ENCODE measurements around the gene TIMM44.

TIMM44 gene

GRCh38 chr19:7909471-7910067, 33.9 kb downstream of the TIMM44 start:
- Histone ChIP-seq H3K79me1 (ENCODE audit: low read depth, low read length) (peaks cover 22% of the 10 kb centered on the region), H3K27ac (replicated peaks; ENCODE audit: low read length) (no peak overlapping the region), H3K4me2 (ENCODE audit: insufficient read depth, low read length, poor library complexity, severe bottlenecking) (no peak overlapping the region), H3K23ac (ENCODE audit: low read depth, low read length, poor library complexity) (peak overlapping the region; percentile 65), H4K8ac (ENCODE audit: low read depth, low read length) (no peak overlapping the region), H2BK12ac (ENCODE audit: low read length) (no peak overlapping the region), H3K9ac (ENCODE audit: low read depth, low read length, poor library complexity) (no peak overlapping the region), H3K4me3 (ENCODE audit: low read length in 2 of 2) (no peak overlapping the region), H3K9me3 (replicated peaks in 1 of 2; ENCODE audit: control insufficient read depth in 2 of 2, insufficient read depth in 1 of 2, low read depth in 1 of 2, low read length in 2 of 2) (no peaks in the 10 kb centered on the region), H3K36me3 (replicated peaks in 1 of 2; ENCODE audit: control insufficient read depth in 2 of 2, insufficient read depth in 2 of 2, low read length in 2 of 2) (peaks cover 27 to 52% of the 10 kb centered on the region in 2 donors), H2AFZ (ENCODE audit: low read length) (no peak overlapping the region), H3K4me1 (ENCODE audit: control insufficient read depth in 2 of 2, insufficient read depth in 1 of 2, low read depth in 1 of 2, low read length in 2 of 2) (peaks cover 4 to 8% of the 10 kb centered on the region in 2 donors), H3K18ac (ENCODE audit: low read length) (no peak overlapping the region), H4K91ac (ENCODE audit: low read depth, low read length, poor library complexity) (no peak overlapping the region), H2BK120ac (ENCODE audit: low read depth, low read length) (no peak overlapping the region), H2AK5ac (ENCODE audit: low read depth, low read length) (no peak overlapping the region), H3K14ac (ENCODE audit: low read length) (no peak overlapping the region), H3K4ac (ENCODE audit: low read length) (no peak overlapping the region), H3K27me3 (ENCODE audit: control insufficient read depth in 3 of 3, insufficient read depth in 3 of 3, low read depth in 1 of 3, low read length in 3 of 3) (peaks cover 0 to 1% (median 0%) of the 10 kb centered on the region in 3 experiments), H2BK15ac (ENCODE audit: low read length) (no peak overlapping the region), H2BK5ac (ENCODE audit: low read length) (no peak overlapping the region)
- no CpG with 5 or more reads among the region's 21 CpGs for WGBS, 2 donors (ENCODE audit: extremely low coverage in 2 of 2, insufficient read length in 2 of 2, insufficient replicate concordance in 1 of 2)
- DNase-seq (ENCODE audit: low spot score): no peak

DNA sequence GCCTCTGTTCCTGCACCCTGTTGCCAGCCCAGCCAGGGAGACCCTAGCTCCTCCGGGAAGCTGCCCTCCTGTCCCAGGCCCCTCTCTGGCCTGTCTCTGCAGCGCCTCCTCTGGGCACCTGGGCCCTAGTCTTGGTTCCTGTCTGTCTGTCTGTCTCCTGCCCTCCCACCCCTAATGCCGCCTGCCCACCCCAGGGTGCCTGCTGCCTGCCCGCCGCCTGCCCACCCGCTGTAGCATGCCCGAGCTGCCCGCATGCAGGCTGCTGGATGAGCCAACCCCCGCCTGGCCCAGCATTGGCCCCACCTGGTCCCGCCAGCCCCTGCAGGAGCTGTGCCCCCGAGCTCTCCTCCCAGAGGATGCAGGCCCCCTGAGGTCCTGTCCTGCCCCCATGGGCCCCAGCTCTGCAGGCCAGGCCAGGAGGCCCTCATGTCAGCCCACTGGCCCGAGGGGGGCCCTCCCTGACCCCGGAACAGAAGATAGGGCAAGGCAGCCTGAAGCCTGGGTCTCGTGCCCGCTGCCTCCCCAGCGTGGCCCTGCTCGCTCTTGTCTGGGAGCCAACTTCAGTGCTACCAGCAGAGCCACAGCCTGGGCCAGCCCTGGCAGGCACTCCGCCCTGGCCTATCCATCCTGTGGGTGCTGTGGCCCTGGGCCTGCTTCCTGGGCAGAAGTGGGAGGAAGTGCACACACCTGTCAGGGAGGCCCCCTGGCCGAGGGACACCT, 34.6 kb downstream of the TIMM44 start:
- no peak overlapping the region for H3K27ac ChIP-seq (replicated peaks; ENCODE audit: low read length)
- no peaks in the 10 kb centered on the region for H3K27me3 ChIP-seq (ENCODE audit: control insufficient read depth in 3 of 3, insufficient read depth in 3 of 3, low read depth in 1 of 3, low read length in 3 of 3)
- H3K14ac ChIP-seq (ENCODE audit: low read length): no peak overlapping the region
- no peaks in the 10 kb centered on the region for H3K9me3 ChIP-seq (replicated peaks in 1 of 2; ENCODE audit: control insufficient read depth in 2 of 2, insufficient read depth in 1 of 2, low read depth in 1 of 2, low read length in 2 of 2)
- no peak overlapping the region for H2AFZ ChIP-seq (ENCODE audit: low read length)
- no peak overlapping the region for H3K4me2 ChIP-seq (ENCODE audit: insufficient read depth, low read length, poor library complexity, severe bottlenecking)
- no peak overlapping the region for H2BK5ac ChIP-seq (ENCODE audit: low read length)
- H3K18ac ChIP-seq (ENCODE audit: low read length): no peak overlapping the region
- peaks cover 7 to 11% of the 10 kb centered on the region in 2 donors for H3K4me1 ChIP-seq (ENCODE audit: control insufficient read depth in 2 of 2, insufficient read depth in 1 of 2, low read depth in 1 of 2, low read length in 2 of 2)
- no peak for DNase-seq (ENCODE audit: low spot score)
- H3K4me3 ChIP-seq (ENCODE audit: low read length in 2 of 2): no peak overlapping the region
- H3K79me1 ChIP-seq (ENCODE audit: low read depth, low read length): peaks cover 27% of the 10 kb centered on the region
- H4K8ac ChIP-seq (ENCODE audit: low read depth, low read length): peak overlapping the region; percentile 43
- H3K4ac ChIP-seq (ENCODE audit: low read length): no peak overlapping the region
- H4K91ac ChIP-seq (ENCODE audit: low read depth, low read length, poor library complexity): no peak overlapping the region
- H2AK5ac ChIP-seq (ENCODE audit: low read depth, low read length): no peak overlapping the region
- no peak overlapping the region for H3K23ac ChIP-seq (ENCODE audit: low read depth, low read length, poor library complexity)
- no peak overlapping the region for H2BK12ac ChIP-seq (ENCODE audit: low read length)
- H2BK120ac ChIP-seq (ENCODE audit: low read depth, low read length): peak overlapping the region; percentile 87
- H3K36me3 ChIP-seq (replicated peaks in 1 of 2; ENCODE audit: control insufficient read depth in 2 of 2, insufficient read depth in 2 of 2, low read length in 2 of 2): peaks cover 27 to 52% of the 10 kb centered on the region in 2 donors
- WGBS, 2 donors (ENCODE audit: extremely low coverage in 2 of 2, insufficient read length in 2 of 2, insufficient replicate concordance in 1 of 2): no CpG with 5 or more reads among the region's 19 CpGs
- no peak overlapping the region for H2BK15ac ChIP-seq (ENCODE audit: low read length)
- H3K9ac ChIP-seq (ENCODE audit: low read depth, low read length, poor library complexity): peak overlapping the region; percentile 60

- no peak overlapping the region for H3K4me3 ChIP-seq (ENCODE audit: low read length in 2 of 2)
Observed at GRCh38 chr19:7908078-7908699, 35.3 kb downstream of the TIMM44 start.

GRCh38 chr19:7907544-7907943, 35.9 kb downstream of the TIMM44 start:
- Histone ChIP-seq H2BK5ac (ENCODE audit: low read length) (peak overlapping the region; percentile 53), H2BK120ac (ENCODE audit: low read depth, low read length) (no peak overlapping the region)
- WGBS, 2 donors (ENCODE audit: extremely low coverage in 2 of 2, insufficient read length in 2 of 2, insufficient replicate concordance in 1 of 2): no CpG with 5 or more reads among the region's 11 CpGs

More at GRCh38 chr19:7908078-7908699, 35.3 kb downstream of the TIMM44 start:
- Histone ChIP-seq H4K8ac (ENCODE audit: low read depth, low read length) (no peak overlapping the region), H3K14ac (ENCODE audit: low read length) (peak overlapping the region; percentile 9), H3K27me3 (ENCODE audit: control insufficient read depth in 3 of 3, insufficient read depth in 3 of 3, low read depth in 1 of 3, low read length in 3 of 3) (no peaks in the 10 kb centered on the region), H2AFZ (ENCODE audit: low read length) (no peak overlapping the region), H2BK5ac (ENCODE audit: low read length) (no peak overlapping the region), H2BK12ac (ENCODE audit: low read length) (peak overlapping the region; percentile 41), H3K4ac (ENCODE audit: low read length) (no peak overlapping the region), H2AK5ac (ENCODE audit: low read depth, low read length) (no peak overlapping the region), H3K9me3 (replicated peaks in 1 of 2; ENCODE audit: control insufficient read depth in 2 of 2, insufficient read depth in 1 of 2, low read depth in 1 of 2, low read length in 2 of 2) (no peaks in the 10 kb centered on the region), H3K27ac (replicated peaks; ENCODE audit: low read length) (no peak overlapping the region), H2BK120ac (ENCODE audit: low read depth, low read length) (peak overlapping the region; percentile 87), H3K4me2 (ENCODE audit: insufficient read depth, low read length, poor library complexity, severe bottlenecking) (no peak overlapping the region), H4K91ac (ENCODE audit: low read depth, low read length, poor library complexity) (no peak overlapping the region), H3K9ac (ENCODE audit: low read depth, low read length, poor library complexity) (no peak overlapping the region), H3K23ac (ENCODE audit: low read depth, low read length, poor library complexity) (peak overlapping the region; percentile 43), H3K36me3 (replicated peaks in 1 of 2; ENCODE audit: control insufficient read depth in 2 of 2, insufficient read depth in 2 of 2, low read length in 2 of 2) (peaks cover 27 to 52% of the 10 kb centered on the region in 2 donors), H3K79me1 (ENCODE audit: low read depth, low read length) (peaks cover 27% of the 10 kb centered on the region), H3K18ac (ENCODE audit: low read length) (no peak overlapping the region), H2BK15ac (ENCODE audit: low read length) (no peak overlapping the region), H3K4me1 (ENCODE audit: control insufficient read depth in 2 of 2, insufficient read depth in 1 of 2, low read depth in 1 of 2, low read length in 2 of 2) (peaks cover 7 to 11% of the 10 kb centered on the region in 2 donors)
- no CpG with 5 or more reads among the region's 14 CpGs for WGBS, 2 donors (ENCODE audit: extremely low coverage in 2 of 2, insufficient read length in 2 of 2, insufficient replicate concordance in 1 of 2)
- DNase-seq (ENCODE audit: low spot score): no peak

More at GRCh38 chr19:7907544-7907943, 35.9 kb downstream of the TIMM44 start:
- no peak overlapping the region for H3K4ac ChIP-seq (ENCODE audit: low read length)
- no peak overlapping the region for H4K8ac ChIP-seq (ENCODE audit: low read depth, low read length)
- peak overlapping the region; percentile 22 for H2BK12ac ChIP-seq (ENCODE audit: low read length)
- H3K36me3 ChIP-seq (replicated peaks in 1 of 2; ENCODE audit: control insufficient read depth in 2 of 2, insufficient read depth in 2 of 2, low read length in 2 of 2): peaks cover 23 to 48% of the 10 kb centered on the region in 2 donors
- no peak overlapping the region for H2AFZ ChIP-seq (ENCODE audit: low read length)
- H2AK5ac ChIP-seq (ENCODE audit: low read depth, low read length): no peak overlapping the region
- no peak overlapping the region for H3K4me2 ChIP-seq (ENCODE audit: insufficient read depth, low read length, poor library complexity, severe bottlenecking)
- H3K27ac ChIP-seq (replicated peaks; ENCODE audit: low read length): no peak overlapping the region
- no peak for DNase-seq (ENCODE audit: low spot score)
- H3K18ac ChIP-seq (ENCODE audit: low read length): no peak overlapping the region
- H3K9me3 ChIP-seq (replicated peaks in 1 of 2; ENCODE audit: control insufficient read depth in 2 of 2, insufficient read depth in 1 of 2, low read depth in 1 of 2, low read length in 2 of 2): no peaks in the 10 kb centered on the region
- H3K4me3 ChIP-seq (ENCODE audit: low read length in 2 of 2): no peak overlapping the region
- peaks cover 13% of the 10 kb centered on the region in 2 donors for H3K4me1 ChIP-seq (ENCODE audit: control insufficient read depth in 2 of 2, insufficient read depth in 1 of 2, low read depth in 1 of 2, low read length in 2 of 2)
- H2BK15ac ChIP-seq (ENCODE audit: low read length): no peak overlapping the region
- H4K91ac ChIP-seq (ENCODE audit: low read depth, low read length, poor library complexity): peak overlapping the region; percentile 30
- peak overlapping the region; percentile 72 for H3K9ac ChIP-seq (ENCODE audit: low read depth, low read length, poor library complexity)
- peaks cover 27% of the 10 kb centered on the region for H3K79me1 ChIP-seq (ENCODE audit: low read depth, low read length)
- H3K27me3 ChIP-seq (ENCODE audit: control insufficient read depth in 3 of 3, insufficient read depth in 3 of 3, low read depth in 1 of 3, low read length in 3 of 3): peaks cover 0 to 2% (median 0%) of the 10 kb centered on the region in 3 experiments
- H3K23ac ChIP-seq (ENCODE audit: low read depth, low read length, poor library complexity): peak overlapping the region; percentile 99
- H3K14ac ChIP-seq (ENCODE audit: low read length): peak overlapping the region; percentile 21

Measured in neuronal stem cell (in vitro differentiated cells).